WI38 (cell line): ENCODE results near the gene MCUR1.

ENCODE experiments used
- H3K4me3 ChIP-seq: 2 replicates; pipeline ENCODE4 v1.5.1; 2011; ENCODE audit warnings: low read depth, mild to moderate bottlenecking, control low read depth, low read length
- CTCF ChIP-seq: IDR thresholded peaks from 2 replicates; pipeline ENCODE4 v1.5.1; 2012; ENCODE audit warnings: low read depth, mild to moderate bottlenecking, control low read depth, low read length

The MCUR1 gene

GRCh38 chr6:13742961-13743735 lies 71.2 kb downstream of the MCUR1 start:
- H3K4me3 ChIP-seq = no peak overlapping the region
- TF ChIP-seq CTCF = no peak

- TF ChIP-seq CTCF = no peak
- no peak overlapping the region for H3K4me3 ChIP-seq
Observed at GRCh38 chr6:13741365-13741764, 73.0 kb downstream of the MCUR1 start.
